DOHH2 (cell line): ENCODE results near the gene SLC26A1.

Source experiments
- CTCF ChIP-seq: fragments of 200-600 bp; sonication (generic); IDR thresholded peaks from one replicate; pipeline ENCODE4 v1.5.1; 2014; ENCODE audit warnings: antibody characterized with exemption, mild to moderate bottlenecking, low read depth, low read length; ENCODE audit not compliant: poor library complexity, severe bottlenecking
- EZH2phosphoT487 ChIP-seq: fragments of 200-600 bp; sonication (generic); IDR thresholded peaks from 2 replicates; pipeline ENCODE4 v1.6.1; 2017; ENCODE audit warnings: borderline replicate concordance, mild to moderate bottlenecking, antibody characterized with exemption, low read length, moderate library complexity, mixed read lengths

GRCh38 chr4:973431-974397, 19.5 kb downstream of the SLC26A1 start, which contains the start of gene DGKQ:
- TF ChIP-seq EZH2phosphoT487 (no peak), CTCF (no peak)
